Mesothelial cell of epicardium (in vitro differentiated cells): ENCODE measurements around the gene ZNF740. TPM values are rescaled to one million over a fixed set of nuclear protein-coding genes. Genes with fewer than 3 reads are reported as not detected.
A peak's percentile ranks its signal among the peaks of the same experiment; 100 is the strongest.

Experiments
- DNase-seq, 2 experiments: peaks; one replicate each; pipeline ENCODE4 v3.0.0; 2021; ENCODE audit warnings: low spot score in 2 of 2; ENCODE audit not compliant: unreplicated experiment in 2 of 2
- H3K27ac Mint-ChIP-seq: 2 replicates; pipeline ENCODE4 v1.8.0; 2021; ENCODE audit warnings: mixed read lengths
- H3K27me3 Mint-ChIP-seq: 2 replicates; pipeline ENCODE4 v1.8.0; 2021; ENCODE audit warnings: low read depth, mixed read lengths
- H3K36me3 Mint-ChIP-seq: 2 replicates; pipeline ENCODE4 v1.8.0; 2021; ENCODE audit warnings: mixed read lengths
- H3K4me1 Mint-ChIP-seq: 2 replicates; pipeline ENCODE4 v1.8.0; 2021; ENCODE audit warnings: mixed read lengths
- H3K4me3 Mint-ChIP-seq: 2 replicates; pipeline ENCODE4 v1.8.0; 2021; ENCODE audit warnings: mild to moderate bottlenecking, moderate library complexity, mixed read lengths
- H3K9me3 Mint-ChIP-seq: 2 replicates; pipeline ENCODE4 v1.8.0; 2021; ENCODE audit warnings: mixed read lengths
- total RNA-seq: library from RNA; stranded (reverse); gene quantifications from 3 replicates; pipeline ENCODE4 v1.2.1, GENCODE V29; 2021
- TF ChIP-seq, protein P1 (sequence below): fragments of 200-600 bp; sonication (generic); IDR thresholded peaks from one replicate; pipeline ENCODE4 v1.5.0; 2021; ENCODE audit warnings: antibody characterized with exemption; ENCODE audit not compliant: unreplicated experiment

ZNF740 gene
- total RNA-seq, 1 donor from 2014 or later, result 97.5 TPM

DNA sequence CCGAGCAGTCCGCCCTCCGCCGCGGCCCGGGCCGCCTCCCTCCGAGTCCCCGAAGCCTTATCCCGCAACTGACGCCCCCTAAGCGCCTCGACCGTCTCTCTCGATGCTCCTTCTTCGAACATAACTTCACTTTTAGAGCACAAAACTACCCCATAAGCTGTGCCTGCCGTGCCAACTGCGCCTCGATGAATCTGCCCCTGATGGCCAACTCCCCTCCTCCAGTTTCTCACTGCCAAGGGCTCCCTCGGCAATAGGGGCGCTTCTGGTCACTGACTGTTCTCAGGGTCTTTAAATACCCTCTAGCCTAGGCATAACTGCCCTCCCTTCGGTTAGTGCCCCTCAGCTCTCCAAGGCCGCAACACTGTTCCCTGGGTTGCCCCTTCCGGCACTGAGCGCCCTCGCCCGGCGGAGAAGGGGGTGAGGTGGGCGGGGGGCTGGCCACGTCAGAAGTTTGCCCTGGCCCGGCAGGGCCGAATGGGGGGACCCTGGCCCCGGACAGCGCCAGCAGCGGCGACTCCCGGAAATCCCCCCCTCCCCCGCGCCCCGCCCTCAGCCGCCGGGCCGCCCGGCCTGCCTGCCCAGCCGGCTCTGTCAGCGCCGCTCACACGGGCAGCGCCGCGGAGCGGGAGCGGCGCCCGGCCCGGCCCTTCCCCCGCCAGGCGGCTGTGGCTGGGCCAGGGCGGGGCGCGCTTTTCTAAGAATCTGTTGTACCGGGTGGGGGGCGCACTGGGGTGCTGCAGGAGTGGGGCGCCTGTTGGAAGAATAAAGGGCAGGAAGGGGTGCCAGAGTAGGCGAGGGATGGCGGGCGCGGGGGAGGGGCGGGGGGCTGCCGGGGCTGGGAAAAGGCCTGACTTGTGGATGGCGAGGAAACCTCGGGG lies 40.9 kb downstream of the ZNF740 start:
- Mint-ChIP-seq H3K27me3 (no peaks in the 10 kb centered on the region), H3K4me3 (peak overlapping the region; percentile 94), H3K4me1 (peaks cover 72% of the 10 kb centered on the region), H3K27ac (peak overlapping the region; percentile 99), H3K36me3 (no peaks in the 10 kb centered on the region), H3K9me3 (no peaks in the 10 kb centered on the region)
- peak; percentile 62 to 76 for DNase-seq
- TF ChIP-seq, protein P1, sequence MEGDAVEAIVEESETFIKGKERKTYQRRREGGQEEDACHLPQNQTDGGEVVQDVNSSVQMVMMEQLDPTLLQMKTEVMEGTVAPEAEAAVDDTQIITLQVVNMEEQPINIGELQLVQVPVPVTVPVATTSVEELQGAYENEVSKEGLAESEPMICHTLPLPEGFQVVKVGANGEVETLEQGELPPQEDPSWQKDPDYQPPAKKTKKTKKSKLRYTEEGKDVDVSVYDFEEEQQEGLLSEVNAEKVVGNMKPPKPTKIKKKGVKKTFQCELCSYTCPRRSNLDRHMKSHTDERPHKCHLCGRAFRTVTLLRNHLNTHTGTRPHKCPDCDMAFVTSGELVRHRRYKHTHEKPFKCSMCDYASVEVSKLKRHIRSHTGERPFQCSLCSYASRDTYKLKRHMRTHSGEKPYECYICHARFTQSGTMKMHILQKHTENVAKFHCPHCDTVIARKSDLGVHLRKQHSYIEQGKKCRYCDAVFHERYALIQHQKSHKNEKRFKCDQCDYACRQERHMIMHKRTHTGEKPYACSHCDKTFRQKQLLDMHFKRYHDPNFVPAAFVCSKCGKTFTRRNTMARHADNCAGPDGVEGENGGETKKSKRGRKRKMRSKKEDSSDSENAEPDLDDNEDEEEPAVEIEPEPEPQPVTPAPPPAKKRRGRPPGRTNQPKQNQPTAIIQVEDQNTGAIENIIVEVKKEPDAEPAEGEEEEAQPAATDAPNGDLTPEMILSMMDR, result no peak

DNA sequence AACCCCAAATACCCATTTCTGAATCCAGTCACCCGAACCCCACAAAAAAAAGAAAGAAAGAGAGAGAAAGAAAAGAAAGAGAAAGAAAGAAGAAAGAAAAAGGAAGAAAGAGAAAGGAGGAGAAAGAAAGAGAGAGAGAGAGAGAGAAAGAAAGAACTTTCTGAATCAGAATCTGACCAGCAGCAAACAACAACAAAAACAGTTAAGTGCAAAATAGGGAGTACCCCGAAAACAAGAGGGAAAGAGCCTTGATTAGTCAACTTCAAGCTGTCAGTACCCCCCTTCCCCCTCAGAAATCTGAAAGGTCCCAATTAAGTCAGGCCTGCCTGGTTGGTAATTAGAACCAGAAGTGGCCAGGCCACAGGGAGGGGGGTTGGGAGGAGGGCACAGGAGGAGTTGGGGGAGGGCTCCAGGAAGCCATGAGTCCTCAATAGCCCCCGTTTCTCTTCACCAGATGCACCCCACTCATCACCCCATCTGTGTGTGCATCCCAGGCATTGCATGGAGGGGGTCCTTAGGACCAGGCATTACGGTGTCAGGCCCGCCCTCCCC lies 41.7 kb downstream of the ZNF740 start:
- TF ChIP-seq, protein P1, result no peak
- Mint-ChIP-seq H3K4me1 (peaks cover 68% of the 10 kb centered on the region), H3K9me3 (no peaks in the 10 kb centered on the region), H3K36me3 (peaks cover 4% of the 10 kb centered on the region), H3K27me3 (no peaks in the 10 kb centered on the region), H3K27ac (peak overlapping the region; percentile 96), H3K4me3 (peak overlapping the region; percentile 53)
- DNase-seq, result no peak

DNA sequence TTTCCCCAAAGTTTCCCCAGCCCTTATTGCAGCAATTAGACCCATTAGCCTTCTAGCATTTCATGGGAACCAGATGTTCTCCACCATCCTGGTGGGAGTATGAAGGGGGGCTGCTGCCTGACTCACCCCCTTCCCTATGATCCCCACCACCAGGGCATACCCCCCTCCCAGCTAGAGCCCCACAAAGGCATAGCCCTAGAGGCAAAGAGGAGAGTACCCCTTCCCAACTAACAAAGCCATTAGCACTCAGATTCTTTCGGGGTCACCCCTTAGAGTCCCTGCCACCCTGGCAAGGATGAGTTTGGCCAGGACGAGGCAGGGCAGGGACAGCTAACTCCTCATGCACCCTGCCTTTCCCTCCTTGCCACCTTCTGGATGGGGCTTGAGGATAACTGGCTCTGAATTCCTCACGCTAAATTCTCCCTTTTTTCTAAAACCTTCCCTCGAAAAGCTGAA lies 42.3 kb downstream of the ZNF740 start:
- peak overlapping the region; percentile 96 for H3K27ac Mint-ChIP-seq
- peaks cover 4% of the 10 kb centered on the region for H3K36me3 Mint-ChIP-seq
- no peak for DNase-seq
- TF ChIP-seq, protein P1, result no peak
- H3K4me3 Mint-ChIP-seq, result peak overlapping the region; percentile 53
- H3K9me3 Mint-ChIP-seq, result no peaks in the 10 kb centered on the region
- no peaks in the 10 kb centered on the region for H3K27me3 Mint-ChIP-seq
- peaks cover 62% of the 10 kb centered on the region for H3K4me1 Mint-ChIP-seq

DNA sequence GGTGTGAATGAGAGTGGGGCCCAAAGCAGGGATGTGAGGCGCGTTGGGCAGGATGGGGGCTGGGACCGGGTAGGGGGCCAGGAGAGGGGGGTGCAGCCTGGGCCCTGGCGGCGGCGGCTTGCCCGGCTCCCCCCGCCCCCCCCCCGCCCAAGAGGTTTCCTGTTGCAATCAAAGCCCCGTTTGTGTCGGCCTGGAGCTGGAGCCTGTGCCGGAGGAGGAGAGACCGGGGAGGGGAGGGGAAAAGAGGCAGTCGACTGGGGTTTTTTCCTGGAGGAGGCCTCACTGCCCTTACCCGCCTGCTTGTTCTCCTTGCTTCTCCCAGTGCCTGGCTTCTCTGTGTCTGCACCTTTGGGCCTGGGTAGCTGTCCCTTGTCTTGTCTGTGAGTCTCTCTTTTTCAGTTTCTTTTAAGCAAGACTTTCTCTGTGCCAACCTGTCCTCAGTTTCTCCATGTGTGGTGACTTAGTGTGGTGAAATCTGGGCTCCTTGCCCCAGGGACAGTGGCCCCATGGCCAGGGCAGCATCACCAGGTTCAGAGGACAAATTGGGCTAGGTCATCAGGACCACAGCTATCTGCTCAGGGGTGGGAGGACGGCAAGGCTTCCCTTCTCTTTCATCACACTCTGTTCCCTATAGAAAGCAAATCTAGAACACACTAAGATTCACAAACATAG lies 43.0 kb downstream of the ZNF740 start:
- Mint-ChIP-seq H3K27me3 (no peaks in the 10 kb centered on the region), H3K36me3 (peaks cover 7% of the 10 kb centered on the region), H3K4me1 (peaks cover 55% of the 10 kb centered on the region), H3K27ac (peak overlapping the region; percentile 96), H3K4me3 (peak overlapping the region; percentile 53), H3K9me3 (no peaks in the 10 kb centered on the region)
- no peak for DNase-seq
- TF ChIP-seq, protein P1, result no peak

DNA sequence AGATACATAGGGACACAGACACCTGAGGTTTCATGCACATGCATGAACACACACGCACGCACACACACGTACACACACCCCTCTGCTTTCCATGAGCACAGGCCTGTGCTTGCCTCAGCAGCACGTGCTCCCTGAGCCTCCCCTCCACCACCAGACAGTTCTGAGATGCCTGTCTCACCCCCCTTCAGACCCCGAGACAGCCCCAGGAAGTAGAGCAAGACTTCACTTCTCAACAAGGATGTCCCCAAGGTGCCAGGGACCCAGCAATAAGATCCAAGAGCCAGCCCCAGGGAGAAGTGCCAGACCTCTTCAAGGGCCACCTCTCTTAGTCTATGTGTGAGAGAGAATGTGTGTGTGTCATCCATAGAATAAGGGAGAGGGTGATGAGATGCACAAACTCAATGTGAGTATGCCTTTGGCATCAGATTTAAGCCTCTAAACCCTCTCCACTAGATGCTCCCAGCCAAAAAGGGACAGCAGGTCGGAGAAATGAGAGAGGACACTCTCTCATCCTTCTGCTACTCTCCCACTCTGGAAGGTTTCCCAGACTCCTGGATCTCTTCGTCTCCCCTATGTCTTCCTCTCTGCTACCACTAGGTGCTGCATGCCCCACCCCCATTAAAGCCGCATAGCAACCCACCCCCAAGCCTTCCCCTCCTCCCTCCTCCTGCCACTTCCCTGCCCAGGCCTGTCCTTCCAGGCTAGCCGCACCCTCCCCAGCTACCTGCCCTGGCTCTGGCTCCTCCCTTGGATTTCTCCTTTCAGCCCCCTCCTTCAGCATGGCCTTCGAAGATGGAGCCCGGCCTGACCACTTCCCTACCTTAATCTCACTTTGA lies 43.8 kb downstream of the ZNF740 start:
- H3K27ac Mint-ChIP-seq, result peak overlapping the region; percentile 90
- TF ChIP-seq, protein P1, result peak; percentile 39
- H3K36me3 Mint-ChIP-seq, result peaks cover 9% of the 10 kb centered on the region
- no peaks in the 10 kb centered on the region for H3K27me3 Mint-ChIP-seq
- no peaks in the 10 kb centered on the region for H3K9me3 Mint-ChIP-seq
- H3K4me3 Mint-ChIP-seq, result peak overlapping the region; percentile 42
- peaks cover 52% of the 10 kb centered on the region for H3K4me1 Mint-ChIP-seq
- DNase-seq, result no peak
